Stomach (tissue), 4 donors: ENCODE data around the gene MTCL1.

ENCODE experiments used
- CTCF ChIP-seq, 7 experiments: fragments of 450-650 bp in 4 of 7; fragments of 200-600 bp in 3 of 7; sonication (generic) in 3 of 7; IDR thresholded peaks; one replicate each; pipeline ENCODE4 v1.5.1; 2016 to 2019; ENCODE audit warnings: antibody characterized with exemption in 7 of 7, control low read depth in 2 of 7, mild to moderate bottlenecking in 1 of 7
- EP300 ChIP-seq: sonication (generic); formaldehyde crosslinking; IDR thresholded peaks from one replicate; pipeline ENCODE4 v1.6.1; 2017; ENCODE audit warnings: antibody characterized with exemption
- POLR2A ChIP-seq, 4 donors: fragments of 450-650 bp; IDR thresholded peaks; one replicate each; pipeline ENCODE4 v1.6.1; 2016; ENCODE audit warnings: antibody characterized with exemption in 4 of 4, control low read depth in 2 of 4, mild to moderate bottlenecking in 1 of 4, moderate library complexity in 1 of 4
- POLR2AphosphoS5 ChIP-seq, 3 donors: sonication (generic); formaldehyde crosslinking; IDR thresholded peaks; one replicate each; pipeline ENCODE4 v1.6.1; 2016; ENCODE audit warnings: antibody characterized with exemption in 3 of 3

- TF ChIP-seq CTCF (IDR thresholded peaks at IDR 0.05) (no peak), POLR2AphosphoS5 (IDR thresholded peaks at IDR 0.05) (no peak), POLR2A (IDR thresholded peaks at IDR 0.05) (no peak), EP300 (no peak)
Observed at GRCh38 chr18:8717011-8717770, 11.8 kb downstream of the MTCL1 start.
